GM12891 (cell line): Measurements from ENCODE around the gene KIF4B.
"Not testable (repeated sequence)": the region's sequence is repeated elsewhere in the genome, so short reads cannot be mapped to it uniquely, and the experiment has no call there.

Source experiments
- DNase-seq: peaks from one replicate; pipeline ENCODE4 v3.0.0; 2011; ENCODE audit warnings: low spot score; ENCODE audit not compliant: insufficient read length
- FAIRE-seq: peaks from 2 replicates; lab custom pipeline; 2011; peaks lifted over from hg19 to GRCh38; lab: Jason Lieb, UNC
- PAX5 ChIP-seq: IDR thresholded peaks from 2 replicates; pipeline ENCODE4 v1.6.1; 2011; ENCODE audit warnings: low read length, moderate library complexity, mild to moderate bottlenecking; ENCODE audit not compliant: insufficient read depth, severe bottlenecking
- POLR2A ChIP-seq: IDR thresholded peaks from 2 replicates; pipeline ENCODE4 v1.6.1; 2011; ENCODE audit warnings: low read depth, low read length, control low read depth
- POLR2AphosphoS5 ChIP-seq: IDR thresholded peaks from 2 replicates; pipeline ENCODE4 v1.6.1; 2011; ENCODE audit warnings: low read depth, low read length, control low read depth
- POU2F2 ChIP-seq: IDR thresholded peaks from 2 replicates; pipeline ENCODE4 v1.6.1; 2011; ENCODE audit warnings: low read depth, mild to moderate bottlenecking, control low read depth, low read length, moderate library complexity
- SPI1 ChIP-seq: IDR thresholded peaks from 2 replicates; pipeline ENCODE4 v1.6.1; 2011; ENCODE audit warnings: low read depth, low read length, control low read depth
- TAF1 ChIP-seq: IDR thresholded peaks from 2 replicates; pipeline ENCODE4 v1.6.1; 2011; ENCODE audit warnings: low read depth, low read length, control low read depth

Gene KIF4B

GRCh38 chr5:155010881-155011280 lies 2.7 kb upstream of the KIF4B start:
- DNase-seq (no peak), FAIRE-seq (no peak)
- no peak for TF ChIP-seq POLR2AphosphoS5
- no peak for TF ChIP-seq TAF1
- no peak for TF ChIP-seq POU2F2
- TF ChIP-seq PAX5: no peak
- no peak for TF ChIP-seq POLR2A
- no peak for TF ChIP-seq SPI1

- TF ChIP-seq POLR2AphosphoS5 (no peak), SPI1 (no peak), POLR2A (no peak), PAX5 (no peak), TAF1 (no peak), POU2F2 (no peak)
- FAIRE-seq: no peak
- DNase-seq: no peak
Observed at GRCh38 chr5:155015239-155015638, 1.7 kb downstream of the KIF4B start.

DNA sequence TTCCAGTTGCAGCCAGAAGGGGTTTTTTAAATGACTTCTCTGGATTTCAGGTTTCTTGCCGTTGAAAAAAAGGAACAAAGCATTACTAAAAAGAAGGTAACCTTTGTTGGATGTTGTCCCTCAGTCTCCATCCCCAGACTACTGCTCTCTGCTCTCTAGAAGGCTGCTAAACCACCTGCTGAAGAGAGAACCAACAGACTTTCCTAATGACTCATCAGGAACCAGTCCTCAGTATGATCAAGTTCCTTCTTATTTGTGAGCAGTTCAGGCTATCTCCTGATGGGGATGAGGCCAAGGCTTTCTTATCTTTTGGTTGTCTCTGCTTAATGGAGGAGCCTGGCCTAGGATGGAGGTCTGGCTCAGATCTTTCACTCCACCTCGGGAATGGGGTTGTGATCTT lies 4.1 kb downstream of the KIF4B start:
- FAIRE-seq (no peak), DNase-seq (peak; percentile 42)
- TF ChIP-seq POLR2A (no peak), SPI1 (no peak), TAF1 (no peak), POU2F2 (no peak), PAX5 (no peak), POLR2AphosphoS5 (no peak)

GRCh38 chr5:155019601-155020226 lies 6.2 kb downstream of the KIF4B start:
- FAIRE-seq (no peak), DNase-seq (no peak)
- TF ChIP-seq POLR2AphosphoS5 (no peak), TAF1 (no peak), PAX5 (no peak), POU2F2 (no peak), POLR2A (no peak), SPI1 (no peak)

- no peak for DNase-seq
- no peak for TF ChIP-seq POLR2A
- no peak for TF ChIP-seq TAF1
- no peak for TF ChIP-seq POU2F2
- TF ChIP-seq PAX5: no peak
- FAIRE-seq: no peak
Observed at GRCh38 chr5:155021842-155022241, 8.3 kb downstream of the KIF4B start.

DNA sequence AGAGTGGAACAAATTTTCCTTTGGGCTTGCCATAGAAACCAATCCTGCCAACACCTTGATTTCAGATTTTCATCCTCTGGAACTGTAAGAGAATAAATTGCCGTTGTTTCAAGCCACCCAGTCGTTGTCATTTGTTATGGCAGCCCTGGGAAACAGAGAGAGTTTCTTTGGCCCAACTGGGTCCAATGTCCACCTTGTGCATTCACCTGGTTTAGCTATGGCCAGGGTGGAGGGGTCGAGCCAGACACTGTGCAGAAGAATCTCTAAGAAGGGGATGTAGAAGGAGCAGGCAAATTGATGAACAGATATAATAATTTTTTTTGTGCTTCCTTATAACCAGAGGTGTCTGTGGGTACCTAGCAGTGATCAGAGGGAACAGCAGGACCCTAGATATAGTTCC lies 9.8 kb downstream of the KIF4B start:
- TF ChIP-seq POLR2A (no peak), POU2F2 (no peak), TAF1 (no peak)
- no peak for FAIRE-seq
- no peak for DNase-seq

GRCh38 chr5:155024015-155024414 lies 10.5 kb downstream of the KIF4B start:
- FAIRE-seq: no peak
- DNase-seq: no peak
- TF ChIP-seq SPI1 (peak; percentile 15; the same call in 1 of the 2 replicates), TAF1 (no peak)

DNA sequence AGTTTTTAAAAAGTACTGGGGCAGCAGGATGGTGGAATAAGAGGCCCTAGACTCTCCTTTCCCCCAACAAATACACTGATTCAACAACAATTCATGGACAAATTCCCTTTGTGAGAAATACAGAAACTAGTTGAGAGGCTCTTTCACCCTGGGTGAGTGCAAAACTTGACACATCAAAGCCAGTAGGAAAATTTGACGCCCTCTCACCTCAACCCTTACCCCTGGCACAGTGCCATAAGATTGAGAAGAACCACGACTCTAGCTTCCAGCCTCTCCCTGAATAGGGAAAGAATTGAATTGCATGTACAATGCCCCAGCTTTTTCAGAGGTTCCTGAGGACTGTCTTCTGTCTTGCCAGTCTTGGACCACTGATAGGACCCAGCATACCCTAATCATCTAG lies 12.3 kb downstream of the KIF4B start:
- no peak for DNase-seq
- TF ChIP-seq POLR2AphosphoS5 (no peak), TAF1 (no peak), POLR2A (no peak), SPI1 (no peak), PAX5 (no peak), POU2F2 (no peak)
- FAIRE-seq: no peak

- TF ChIP-seq POU2F2 (no peak), POLR2A (no peak), PAX5 (no peak)
- DNase-seq: no peak
- FAIRE-seq: no peak
Observed at GRCh38 chr5:155027993-155028629, 14.6 kb downstream of the KIF4B start.

DNA sequence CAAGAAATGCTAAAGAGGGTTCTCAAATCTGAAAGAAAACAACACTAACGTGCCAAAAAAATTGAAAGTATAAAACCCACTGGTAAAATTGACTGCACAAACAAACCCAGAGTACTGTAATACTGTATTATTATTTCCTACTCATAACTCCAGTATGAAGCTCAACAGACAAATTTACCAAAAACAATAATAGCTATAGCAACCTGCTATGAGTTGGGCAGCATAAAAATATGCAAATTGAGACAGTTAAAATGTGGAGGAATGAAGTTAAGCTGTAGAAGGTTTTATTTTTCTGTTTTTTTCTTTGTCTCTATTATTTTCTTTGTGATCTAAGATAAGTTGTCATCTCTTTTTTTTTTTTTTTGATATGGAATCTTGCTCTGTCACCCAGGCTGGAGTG lies 15.7 kb downstream of the KIF4B start:
- TF ChIP-seq PAX5: no peak
- TF ChIP-seq TAF1: no peak
- TF ChIP-seq POU2F2: no peak
- no peak for TF ChIP-seq POLR2A
- no peak for TF ChIP-seq POLR2AphosphoS5
- TF ChIP-seq SPI1: no peak
- FAIRE-seq (no peak), DNase-seq (no peak)

GRCh38 chr5:155034145-155034744 lies 20.7 kb downstream of the KIF4B start:
- DNase-seq, FAIRE-seq: not testable (repeated sequence)

DNA sequence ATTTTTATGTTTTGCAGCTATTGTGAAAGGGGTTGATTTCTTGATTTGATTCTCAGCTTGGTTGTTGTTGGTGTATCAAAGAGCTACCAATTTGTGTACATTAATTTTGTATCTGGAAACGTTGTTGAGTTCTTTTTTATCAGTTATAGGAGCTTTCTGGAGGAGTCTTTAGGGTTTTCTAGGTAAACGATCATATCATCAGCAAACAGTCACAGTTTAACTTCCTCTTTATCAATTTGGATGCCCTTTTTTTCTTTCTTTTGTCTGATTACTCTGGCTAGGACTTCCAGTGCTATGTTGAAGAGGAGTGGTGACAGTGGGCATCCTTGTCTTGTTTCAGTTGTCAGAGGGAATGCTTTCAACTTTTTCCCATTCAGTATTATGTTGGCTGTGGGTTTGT lies 21.5 kb downstream of the KIF4B start:
- FAIRE-seq, DNase-seq: not testable (repeated sequence)
